Cardiac muscle cell (in vitro differentiated cells and primary cell): ENCODE results near the gene PDK2. TPM values are rescaled to one million over a fixed set of nuclear protein-coding genes. Genes with fewer than 3 reads are reported as not detected.

ENCODE experiments used
- DNase-seq, 2 donors: peaks; one replicate each; pipeline versions ENCODE4 v3.0.0 to v3.0.0-alpha.2; 2010 to 2017; ENCODE audit warnings: low read depth in 1 of 2, low spot score in 1 of 2
- H3K27ac ChIP-seq: fragments of 200-600 bp; sonication (generic); 2 replicates; pipeline ENCODE4 v1.5.1; 2016
- H3K27me3 ChIP-seq: fragments of 200-600 bp; sonication (generic); 2 replicates; pipeline ENCODE4 v1.6.0; 2016; ENCODE audit warnings: control low read depth
- H3K36me3 ChIP-seq: fragments of 200-600 bp; sonication (generic); 2 replicates; pipeline ENCODE4 v1.5.1; 2016; ENCODE audit warnings: control low read depth
- H3K4me1 ChIP-seq: fragments of 200-600 bp; sonication (generic); 2 replicates; pipeline ENCODE4 v1.8.1; 2017; ENCODE audit warnings: low read depth, mild to moderate bottlenecking, mixed run types
- H3K4me3 ChIP-seq: fragments of 200-600 bp; sonication (generic); 2 replicates; pipeline ENCODE4 v1.5.1; 2016; ENCODE audit warnings: mild to moderate bottlenecking
- H3K9me3 ChIP-seq: fragments of 200-600 bp; sonication (generic); 2 replicates; pipeline ENCODE4 v1.5.1; 2017; ENCODE audit warnings: low read depth, mild to moderate bottlenecking, control low read depth
- CTCF ChIP-seq: IDR thresholded peaks from 2 replicates; pipeline ENCODE4 v1.5.1; 2012; ENCODE audit warnings: low read depth, mild to moderate bottlenecking, low read length
- polyA plus RNA-seq: library from polyadenylated mRNA; unstranded; fragments of >200 nt; fragmentation: Nextera tagmentation; extraction: Ambion mirVana; gene quantifications from 2 replicates; pipeline ENCODE4 v1.2.1, GENCODE V29; 2016
- total RNA-seq: library from RNA; depleted of rRNA; stranded (reverse); fragments of >200 nt; gene quantifications from 2 replicates; pipeline ENCODE4 v1.2.3, GENCODE V29; 2016

PDK2 gene
- total and polyA plus RNA-seq, 2 experiments from 2014 or later = 88.5 to 146 TPM

GRCh38 chr17:50161023-50161910, 66.1 kb downstream of the PDK2 start:
- peak; percentile 93 to 94 for DNase-seq
- Histone ChIP-seq H3K4me1 (peaks cover 25% of the 10 kb centered on the region), H3K9me3 (no peaks in the 10 kb centered on the region), H3K27me3 (no peaks in the 10 kb centered on the region), H3K4me3 (peak overlapping the region; percentile 35), H3K27ac (no peak overlapping the region), H3K36me3 (no peaks in the 10 kb centered on the region)
- TF ChIP-seq CTCF = peak; percentile 84

Other genes with a start within 250 kb of the PDK2 start
- gene TAC4, start 247.3 kb upstream of the PDK2 start, total RNA-seq = not detected in 2 replicates
- gene TAC4, start 247.3 kb upstream of the PDK2 start, polyA plus RNA-seq = 0.78 TPM in 1 of 2 replicates, not detected in the other
- 0.53 and 0.60 TPM in 2 replicates for gene DLX4, start 126.2 kb upstream of the PDK2 start, total RNA-seq
- 0.86 and 1.3 TPM in 2 replicates for gene DLX4, start 126.2 kb upstream of the PDK2 start, polyA plus RNA-seq
- gene DLX3, start 100.1 kb upstream of the PDK2 start, total RNA-seq = 0.14 and 0.63 TPM in 2 replicates
- gene DLX3, start 100.1 kb upstream of the PDK2 start, polyA plus RNA-seq = 1.1 and 2.1 TPM in 2 replicates
- 40.6 and 41.9 TPM in 2 replicates for gene ITGA3, start 39.2 kb upstream of the PDK2 start, total RNA-seq
- 20.5 and 32.7 TPM in 2 replicates for gene ITGA3, start 39.2 kb upstream of the PDK2 start, polyA plus RNA-seq
- gene SAMD14, start 34.8 kb downstream of the PDK2 start, total RNA-seq = 1.2 and 2.8 TPM in 2 replicates
- 2.0 and 2.5 TPM in 2 replicates for gene SAMD14, start 34.8 kb downstream of the PDK2 start, polyA plus RNA-seq
- 45.6 and 59.4 TPM in 2 replicates for gene PPP1R9B, start 55.3 kb downstream of the PDK2 start, total RNA-seq
- 6.0 and 6.2 TPM in 2 replicates for gene PPP1R9B, start 55.3 kb downstream of the PDK2 start, polyA plus RNA-seq
- gene SGCA, start 70.7 kb downstream of the PDK2 start, total RNA-seq = 57.5 and 63.3 TPM in 2 replicates
- 69.9 and 90.6 TPM in 2 replicates for gene SGCA, start 70.7 kb downstream of the PDK2 start, polyA plus RNA-seq
- 80.6 and 127 TPM in 2 replicates for gene COL1A1, start 106.3 kb downstream of the PDK2 start, total RNA-seq
- 212 and 261 TPM in 2 replicates for gene COL1A1, start 106.3 kb downstream of the PDK2 start, polyA plus RNA-seq
- 14.2 and 30.0 TPM in 2 replicates for gene TMEM92, start 179.1 kb downstream of the PDK2 start, total RNA-seq
- 17.3 and 22.6 TPM in 2 replicates for gene TMEM92, start 179.1 kb downstream of the PDK2 start, polyA plus RNA-seq